GM23248 (cell line): Measurements from ENCODE around the gene SRRM1. TPM values are rescaled to one million over a fixed set of nuclear protein-coding genes. Genes with fewer than 3 reads are reported as not detected.

ENCODE experiments used
- DNase-seq: peaks from one replicate; pipeline ENCODE4 v3.0.0-alpha.2; 2015
- H2AFZ ChIP-seq: fragments of 200-600 bp; sonication (generic); 2 replicates; pipeline ENCODE4 v1.6.1; 2016; ENCODE audit warnings: antibody characterized with exemption
- H3F3A ChIP-seq: fragments of 200-600 bp; sonication (generic); 2 replicates; pipeline ENCODE4 v1.6.1; 2016; ENCODE audit warnings: mild to moderate bottlenecking, antibody characterized with exemption, mixed run types; ENCODE audit not compliant: insufficient read depth
- H3K27ac ChIP-seq: fragments of 200-600 bp; sonication (generic); 2 replicates; pipeline ENCODE4 v1.5.1; 2016; ENCODE audit warnings: mild to moderate bottlenecking
- H3K27me3 ChIP-seq: fragments of 200-600 bp; sonication (generic); replicated peaks from 2 replicates; pipeline ENCODE4 v1.6.1; 2016; ENCODE audit warnings: mild to moderate bottlenecking; ENCODE audit not compliant: insufficient read depth
- H3K36me3 ChIP-seq: fragments of 200-600 bp; sonication (generic); 2 replicates; pipeline ENCODE4 v1.6.1; 2016; ENCODE audit warnings: low read depth, mild to moderate bottlenecking
- H3K4me1 ChIP-seq: fragments of 200-600 bp; sonication (generic); 2 replicates; pipeline ENCODE4 v1.6.1; 2016; ENCODE audit warnings: mild to moderate bottlenecking; ENCODE audit not compliant: insufficient read depth
- H3K4me2 ChIP-seq: fragments of 200-600 bp; sonication (generic); one replicate; pipeline ENCODE4 v1.6.1; 2016; ENCODE audit warnings: mild to moderate bottlenecking; ENCODE audit not compliant: unreplicated experiment
- H3K4me3 ChIP-seq: fragments of 200-600 bp; sonication (generic); 2 replicates; pipeline ENCODE4 v1.5.1; 2016; ENCODE audit warnings: mild to moderate bottlenecking
- H3K79me2 ChIP-seq: fragments of 200-600 bp; sonication (generic); 2 replicates; pipeline ENCODE4 v1.6.1; 2016; ENCODE audit warnings: mild to moderate bottlenecking; ENCODE audit not compliant: insufficient read depth
- H3K9ac ChIP-seq: fragments of 200-600 bp; sonication (generic); 2 replicates; pipeline ENCODE4 v1.6.1; 2016; ENCODE audit warnings: mild to moderate bottlenecking
- H3K9me2 ChIP-seq: fragments of 200-600 bp; sonication (generic); 2 replicates; pipeline ENCODE4 v1.6.1; 2016; ENCODE audit warnings: mixed run types, mild to moderate bottlenecking, moderate library complexity; ENCODE audit not compliant: insufficient read depth
- H3K9me3 ChIP-seq: fragments of 200-600 bp; sonication (generic); one replicate; pipeline ENCODE4 v1.6.1; 2017; ENCODE audit warnings: low read depth
- H4K20me1 ChIP-seq: fragments of 200-600 bp; sonication (generic); 2 replicates; pipeline ENCODE4 v1.6.0; 2016; ENCODE audit not compliant: insufficient read depth
- EZH2 ChIP-seq: fragments of 200-600 bp; sonication (generic); IDR thresholded peaks from 2 replicates; pipeline ENCODE4 v1.6.1; 2018; ENCODE audit warnings: antibody characterized with exemption, mild to moderate bottlenecking; ENCODE audit not compliant: insufficient read depth, poor library complexity, severe bottlenecking
- EZH2phosphoT487 ChIP-seq: fragments of 200-600 bp; sonication (generic); IDR thresholded peaks from 2 replicates; pipeline ENCODE4 v1.6.1; 2018; ENCODE audit warnings: antibody characterized with exemption, moderate library complexity, mild to moderate bottlenecking, low read depth; ENCODE audit not compliant: insufficient read depth
- WGBS, 2 experiments: methylation state at CpG; one replicate each; pipeline ENCODE4 v1.1.6; 2015 to 2017; ENCODE audit warnings: low lambda C conversion rate in 2 of 2, low coverage in 1 of 2; ENCODE audit errors: missing lambda C conversion rate in 2 of 2; 5-methylcytosine and 5-hydroxymethylcytosine counted together
- in situ Hi-C: fragments of 300-500 bp; cut with MboI; formaldehyde crosslinking; loops from 2 replicates; pipeline ENCODE4 v1.15.0; 2020
- polyA plus RNA-seq: library from polyadenylated mRNA; unstranded; fragments of >200 nt; fragmentation: Nextera tagmentation; extraction: Ambion mirVana; gene quantifications from 2 replicates; pipeline ENCODE4 v1.2.1, GENCODE V29; 2016
- total RNA-seq: library from RNA; depleted of rRNA; stranded (reverse); fragments of >200 nt; shearing (Covaris generic); gene quantifications from 2 replicates; pipeline ENCODE4 v1.2.3, GENCODE V29; 2014

The SRRM1 gene
- total and polyA plus RNA-seq, 2 experiments from 2014 or later = 36.1 to 143 TPM

GRCh38 chr1:24600551-24600950 lies 42.6 kb upstream of the SRRM1 start:
- Histone ChIP-seq H3K4me3 (no peak overlapping the region), H4K20me1 (no peaks in the 10 kb centered on the region), H2AFZ (no peak overlapping the region), H3F3A (peaks cover 15% of the 10 kb centered on the region), H3K9me2 (no peaks in the 10 kb centered on the region), H3K9ac (no peak overlapping the region), H3K36me3 (no peaks in the 10 kb centered on the region), H3K27me3 (no peaks in the 10 kb centered on the region), H3K4me1 (peaks cover 11% of the 10 kb centered on the region), H3K4me2 (peak overlapping the region; percentile 25), H3K27ac (no peak overlapping the region), H3K9me3 (no peaks in the 10 kb centered on the region), H3K79me2 (no peaks in the 10 kb centered on the region)
- WGBS, 2 experiments = 92 to 93% methylated on average over 5 of the region's 5 CpGs
- in situ Hi-C loops = no loop called here
- no peak for DNase-seq
- TF ChIP-seq EZH2 (no peak), EZH2phosphoT487 (no peak)

GRCh38 chr1:24605534-24606295 lies 37.4 kb upstream of the SRRM1 start:
- Histone ChIP-seq H3K4me3 (no peak overlapping the region), H3K9me2 (no peaks in the 10 kb centered on the region), H3K4me2 (no peak overlapping the region), H3K9ac (no peak overlapping the region), H2AFZ (no peak overlapping the region), H4K20me1 (no peaks in the 10 kb centered on the region), H3K27ac (no peak overlapping the region), H3K9me3 (no peaks in the 10 kb centered on the region), H3K36me3 (no peaks in the 10 kb centered on the region), H3K79me2 (no peaks in the 10 kb centered on the region), H3K4me1 (peaks cover 8% of the 10 kb centered on the region), H3K27me3 (no peaks in the 10 kb centered on the region), H3F3A (peaks cover 12% of the 10 kb centered on the region)
- in situ Hi-C loops = no loop called here
- no peak for TF ChIP-seq EZH2phosphoT487
- no peak for TF ChIP-seq EZH2
- no peak for DNase-seq
- WGBS, 2 experiments = 85 to 91% methylated on average over 18 to 19 of the region's 19 CpGs

- in situ Hi-C loops = no loop called here
- Histone ChIP-seq H3K9ac (no peak overlapping the region), H3K79me2 (no peaks in the 10 kb centered on the region), H4K20me1 (no peaks in the 10 kb centered on the region), H3K4me1 (peaks cover 3% of the 10 kb centered on the region), H3K27ac (no peak overlapping the region), H3K36me3 (no peaks in the 10 kb centered on the region), H2AFZ (no peak overlapping the region), H3K9me2 (no peaks in the 10 kb centered on the region), H3K27me3 (no peaks in the 10 kb centered on the region), H3K9me3 (no peaks in the 10 kb centered on the region), H3F3A (peaks cover 7% of the 10 kb centered on the region), H3K4me3 (no peak overlapping the region), H3K4me2 (no peak overlapping the region)
- no peak for DNase-seq
- TF ChIP-seq EZH2 (no peak), EZH2phosphoT487 (no peak)
- WGBS, 2 experiments = 66 to 69% methylated on average over 3 of the region's 3 CpGs
Observed at GRCh38 chr1:24606296-24606605, 36.9 kb upstream of the SRRM1 start.

- in situ Hi-C loops = no loop called here
- H3K4me1 ChIP-seq = no peaks in the 10 kb centered on the region
Observed at GRCh38 chr1:24606621-24607020, 36.5 kb upstream of the SRRM1 start.

More at GRCh38 chr1:24606621-24607020, 36.5 kb upstream of the SRRM1 start:
- Histone ChIP-seq H3K27me3 (no peaks in the 10 kb centered on the region), H3K9me2 (no peaks in the 10 kb centered on the region), H3K79me2 (no peaks in the 10 kb centered on the region), H2AFZ (no peak overlapping the region), H4K20me1 (no peaks in the 10 kb centered on the region), H3K9me3 (no peaks in the 10 kb centered on the region), H3K27ac (no peak overlapping the region), H3K4me3 (no peak overlapping the region), H3K4me2 (no peak overlapping the region), H3K9ac (no peak overlapping the region), H3F3A (peaks cover 5% of the 10 kb centered on the region; the same call in 1 of the 2 replicates), H3K36me3 (no peaks in the 10 kb centered on the region)
- WGBS, 2 experiments = 88 to 90% methylated on average over 2 of the region's 2 CpGs
- peak; percentile 18 for DNase-seq
- no peak for TF ChIP-seq EZH2phosphoT487
- TF ChIP-seq EZH2 = no peak
